GM18519 (cell line): ENCODE results near the gene ANKRD16.

Source experiments
- ATAC-seq: cut with Tn5 transposase; IDR thresholded peaks from one replicate; pipeline ENCODE4 v1.9.1; 2021; ENCODE audit warnings: mild to moderate bottlenecking, moderate library complexity; ENCODE audit not compliant: unreplicated experiment, low FRiP score

The ANKRD16 gene

DNA sequence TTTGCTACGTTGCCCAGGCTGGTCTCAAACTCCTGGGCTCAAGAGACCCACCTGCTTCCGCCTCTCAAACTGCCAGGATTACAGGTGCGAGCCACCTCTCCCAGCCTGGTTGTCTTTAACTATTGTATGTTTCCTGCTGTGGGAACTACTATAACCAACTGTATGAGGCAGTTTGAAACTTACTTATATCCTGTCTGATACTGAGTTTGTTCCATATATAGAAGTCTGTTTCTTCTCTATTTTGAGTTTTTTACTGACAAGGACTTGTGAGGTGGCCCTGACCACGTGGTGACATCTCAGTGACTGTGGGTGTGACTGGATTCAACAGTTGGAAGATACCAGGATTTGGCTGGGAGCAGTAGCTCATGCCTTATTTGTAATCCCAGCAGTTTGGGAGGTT lies 14.5 kb upstream of the ANKRD16 start:
- peak; percentile 96 for ATAC-seq

DNA sequence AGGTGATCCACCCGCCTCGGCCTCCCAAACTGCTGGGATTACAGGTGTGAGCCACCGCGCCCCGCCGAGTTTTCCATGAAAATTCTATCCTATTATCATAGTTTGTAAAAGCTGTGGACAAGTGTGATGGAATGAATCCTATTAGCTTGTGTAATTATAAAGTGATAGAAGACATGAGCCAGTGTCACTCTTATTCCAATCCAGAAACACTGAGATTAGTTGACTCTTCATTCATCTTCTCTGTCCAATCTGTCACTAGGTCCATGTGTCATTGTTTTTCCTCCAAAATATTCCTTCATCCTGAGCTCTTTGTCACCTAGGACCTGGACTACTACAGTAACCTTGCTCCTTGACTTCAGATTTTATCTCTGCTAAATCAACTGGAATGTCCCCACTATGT lies 13.9 kb upstream of the ANKRD16 start:
- ATAC-seq = no peak

DNA sequence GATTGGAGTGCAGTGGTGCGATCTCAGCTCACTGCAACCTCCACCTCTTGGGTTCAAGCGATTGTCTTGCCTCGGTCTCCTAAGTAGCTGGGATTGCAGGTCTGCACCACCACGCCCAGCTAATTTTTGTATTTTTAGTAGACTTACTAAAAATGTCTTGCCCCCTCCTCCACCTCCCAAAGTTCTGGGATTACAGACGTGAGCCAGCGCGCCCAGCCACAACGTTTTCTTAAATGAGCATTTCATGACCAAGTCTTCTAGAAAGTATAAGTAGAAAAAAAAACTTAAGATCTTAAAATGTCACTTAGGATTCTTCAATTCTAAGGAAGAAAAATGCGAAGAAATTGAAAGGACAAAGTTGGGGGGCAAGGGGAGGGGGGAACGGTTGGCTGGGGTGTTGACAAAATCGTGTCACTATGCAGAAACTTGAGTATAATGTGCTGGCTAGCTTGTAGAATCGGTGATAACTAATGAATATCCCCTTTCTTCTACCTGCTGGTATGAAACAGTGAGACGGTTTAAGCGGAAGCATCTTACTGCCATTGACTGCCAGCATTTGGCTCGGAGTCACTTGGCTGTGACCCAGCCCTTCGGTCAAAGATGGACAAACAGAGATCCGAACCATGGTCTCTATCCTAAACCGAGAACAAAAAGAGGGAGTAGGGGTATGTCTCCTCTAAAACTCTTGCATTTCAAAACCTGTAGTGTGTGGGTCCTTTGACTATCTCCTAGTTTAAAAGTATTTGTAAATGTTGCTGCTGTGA lies 13.0 kb upstream of the ANKRD16 start:
- no peak for ATAC-seq

DNA sequence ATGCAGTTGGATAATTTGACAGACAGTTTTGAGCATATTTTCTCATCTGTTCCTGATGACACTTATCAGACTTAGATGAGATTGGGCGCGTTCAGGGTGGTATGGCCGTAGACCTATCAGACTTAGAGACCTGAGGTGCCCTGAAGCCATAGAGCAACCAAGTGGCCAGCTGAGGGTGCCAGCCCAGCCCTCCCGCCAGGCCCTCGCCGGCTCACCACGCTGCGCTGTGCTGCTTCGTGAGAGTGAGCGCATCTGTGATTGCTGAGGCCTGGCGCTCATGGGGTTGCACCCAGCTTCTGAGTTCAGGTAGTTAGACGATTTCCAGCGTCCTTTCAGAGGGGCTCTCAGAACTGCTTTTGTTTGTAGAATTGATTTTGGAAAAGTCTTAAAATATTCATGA lies 10.6 kb upstream of the ANKRD16 start:
- no peak for ATAC-seq

DNA sequence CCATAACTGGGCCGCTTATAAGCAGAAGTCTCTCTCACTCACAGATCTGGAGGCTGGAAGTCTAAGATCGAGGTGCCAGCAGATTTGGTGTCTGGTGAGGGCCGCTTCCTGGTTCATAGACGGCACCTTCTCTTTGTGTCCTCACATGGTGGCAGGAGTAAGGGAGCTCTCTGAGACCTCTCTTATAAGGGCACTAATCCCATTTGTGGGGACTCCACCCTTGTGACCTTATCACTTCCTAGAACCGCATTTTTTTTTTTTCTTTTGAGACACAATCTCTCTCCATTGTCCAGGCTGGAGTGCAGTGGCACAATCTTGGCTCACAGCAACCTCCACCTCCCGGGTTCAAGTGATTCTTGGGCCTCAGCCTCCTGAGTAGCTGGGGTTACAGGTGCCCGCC lies 8.5 kb upstream of the ANKRD16 start:
- ATAC-seq = no peak

DNA sequence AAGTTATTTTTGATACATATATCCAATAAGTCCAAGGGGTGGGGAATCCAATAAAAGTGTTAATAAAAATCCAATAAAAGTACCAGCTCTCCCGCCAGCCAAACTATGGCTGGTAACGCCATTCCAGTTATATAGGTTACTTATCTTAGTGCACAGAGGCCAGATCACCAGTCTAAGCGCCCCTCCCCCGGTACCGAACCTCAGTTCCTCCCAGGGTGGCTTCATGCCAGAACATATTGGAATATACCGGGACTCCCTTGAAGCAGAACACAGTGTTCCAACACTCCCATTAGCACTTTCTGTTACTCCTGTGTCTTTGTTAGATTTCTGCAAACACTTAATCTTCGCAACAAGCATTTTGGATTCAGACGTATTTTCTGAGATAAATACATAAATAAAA lies 7.8 kb upstream of the ANKRD16 start:
- ATAC-seq = no peak

DNA sequence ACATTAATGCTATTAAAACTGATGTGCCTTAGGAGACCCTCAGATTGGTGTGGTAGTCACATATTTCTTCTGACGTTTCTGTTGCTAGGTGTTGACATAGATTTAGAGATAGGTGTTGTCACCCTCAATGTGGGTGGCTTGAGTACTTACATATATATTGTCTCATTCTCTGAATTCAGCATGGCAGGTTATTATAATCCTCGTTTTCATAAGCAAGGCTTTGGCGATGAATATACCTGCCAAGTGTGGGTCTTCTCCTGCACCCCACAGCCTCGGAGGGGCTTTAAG lies 7.3 kb upstream of the ANKRD16 start:
- no peak for ATAC-seq

DNA sequence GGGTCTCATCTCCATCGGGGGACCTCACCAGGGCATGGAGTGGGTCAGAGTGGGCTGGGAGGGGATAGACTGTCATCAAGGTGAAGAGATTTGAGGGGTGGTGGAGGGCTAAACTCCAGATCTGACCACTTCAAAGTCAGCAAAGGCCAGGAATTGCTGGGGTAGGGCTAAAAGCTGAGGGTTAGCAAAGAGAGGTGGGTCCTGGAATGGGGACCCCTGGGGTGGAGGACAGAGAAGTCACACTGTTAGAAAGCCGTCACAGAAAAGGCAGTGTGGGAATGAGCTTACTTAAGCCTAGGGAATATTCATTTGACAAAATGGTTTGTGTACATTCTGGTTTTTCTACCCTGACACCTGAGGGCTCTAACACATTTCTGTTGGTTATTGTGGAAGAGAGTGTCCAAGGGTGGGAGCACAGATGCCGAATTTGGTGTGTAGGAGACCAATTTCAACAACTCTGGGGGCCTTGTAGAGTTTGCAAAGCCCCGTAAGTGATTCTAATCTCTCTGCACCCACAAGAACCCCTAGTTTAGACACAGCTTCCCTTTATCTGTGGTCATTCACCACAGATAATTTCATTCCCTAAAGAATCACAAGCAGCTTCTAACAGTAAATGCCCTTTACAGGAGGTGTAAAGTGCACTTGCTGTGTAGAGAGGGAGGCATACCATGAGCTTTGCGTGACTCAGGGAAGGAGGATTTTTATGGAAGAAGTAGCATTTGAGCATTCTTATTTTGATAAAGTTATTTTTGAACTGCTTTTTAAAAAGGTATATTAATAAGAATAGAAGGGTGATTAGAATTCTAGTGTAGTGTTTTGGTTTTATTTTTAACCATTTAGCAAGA lies 6.7 kb upstream of the ANKRD16 start:
- ATAC-seq = no peak

DNA sequence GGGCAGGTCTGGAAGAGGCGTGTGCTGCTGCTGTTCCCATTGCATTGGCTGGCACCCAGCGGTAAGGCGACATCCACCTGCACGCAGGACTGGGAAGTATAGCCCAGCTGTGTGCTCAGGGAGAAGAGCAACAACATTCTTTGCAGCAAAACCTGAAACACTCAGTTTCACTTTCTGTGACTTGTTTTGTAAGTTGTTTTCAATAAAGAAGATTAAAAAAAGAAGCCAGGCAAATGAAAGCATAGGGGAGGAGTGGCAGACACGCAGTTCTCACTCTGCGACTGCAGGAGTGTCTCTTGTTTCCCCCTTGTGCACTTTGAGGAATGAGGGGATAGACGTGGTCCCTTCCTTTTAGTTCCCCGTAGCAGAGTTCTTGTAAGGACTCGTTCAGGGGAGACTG lies 6.1 kb upstream of the ANKRD16 start:
- ATAC-seq = no peak

DNA sequence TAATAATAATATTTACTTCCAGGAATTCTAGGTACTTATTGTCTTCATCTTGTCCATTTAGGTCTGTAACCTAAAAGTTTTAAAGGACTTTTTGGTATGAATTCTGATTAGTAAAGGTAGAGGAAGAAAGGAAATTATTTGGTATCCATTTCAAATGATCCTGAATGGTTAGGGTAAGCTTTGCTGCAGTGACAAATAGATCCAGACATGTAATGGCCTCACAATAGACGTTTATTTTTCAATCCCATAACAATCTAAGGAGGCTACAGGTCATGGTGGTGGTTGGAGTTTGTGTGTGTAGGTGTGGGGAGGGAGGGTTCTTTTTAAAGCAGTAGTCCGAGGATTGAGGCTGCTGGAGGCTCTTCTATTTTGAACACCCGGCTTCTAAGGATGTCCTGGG lies 5.7 kb upstream of the ANKRD16 start:
- ATAC-seq = no peak

DNA sequence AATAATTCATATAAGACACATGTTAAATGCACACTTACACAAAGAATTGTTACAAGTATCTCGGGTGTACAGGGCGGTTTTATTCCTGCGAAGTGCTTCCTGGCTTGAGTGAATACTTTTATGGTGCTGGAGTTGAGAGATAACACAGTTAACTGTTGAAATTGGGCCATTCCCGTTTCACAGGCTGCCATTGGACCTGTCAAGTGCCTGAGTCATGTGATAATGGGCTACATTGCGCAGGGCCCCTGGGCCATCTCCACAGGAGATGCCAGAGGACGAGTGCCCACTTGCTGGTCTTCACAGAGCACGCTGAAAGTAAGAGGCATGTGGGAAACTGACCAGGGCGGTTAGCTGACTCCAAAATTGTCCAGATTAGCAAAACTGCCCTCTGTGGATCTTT lies 5.2 kb upstream of the ANKRD16 start:
- no peak for ATAC-seq

DNA sequence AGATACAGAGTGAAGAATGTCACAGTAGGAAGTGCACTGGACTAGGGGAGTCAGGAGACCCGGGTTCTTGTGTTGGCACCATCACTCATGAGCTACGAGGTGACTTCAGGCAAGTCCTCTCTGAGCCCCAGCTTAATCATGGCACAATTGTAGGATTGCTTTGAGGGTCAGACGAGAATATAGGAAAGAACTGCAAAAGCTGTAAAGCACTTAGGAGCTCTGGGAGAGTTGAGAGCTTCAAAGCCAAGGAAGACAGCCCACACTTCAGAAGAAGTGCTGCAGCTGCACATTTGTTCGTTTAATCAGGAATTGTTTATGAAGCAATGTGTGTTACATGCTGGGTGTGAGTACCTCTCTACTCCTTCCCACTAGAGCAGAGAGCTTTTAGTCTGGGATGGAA lies 4.7 kb upstream of the ANKRD16 start:
- no peak for ATAC-seq

DNA sequence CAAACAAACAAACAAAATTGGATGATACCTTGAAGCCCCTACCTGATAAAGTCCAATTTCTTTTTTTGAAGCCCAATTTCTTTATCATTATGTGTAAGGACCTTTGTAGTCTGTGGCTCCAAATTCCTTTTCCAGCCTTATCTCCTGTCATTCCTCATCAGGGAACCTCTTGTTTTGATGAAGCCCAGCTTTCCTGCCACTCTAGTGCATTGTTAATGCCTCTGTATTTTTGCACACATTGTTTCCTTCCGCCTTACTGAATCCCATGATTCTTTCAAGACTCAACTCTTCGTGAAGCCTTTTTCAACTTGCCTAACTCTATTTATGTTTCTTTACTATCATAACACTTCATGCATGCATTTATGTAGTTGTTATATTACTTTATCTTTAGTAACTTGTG lies 3.6 kb upstream of the ANKRD16 start:
- ATAC-seq = no peak

DNA sequence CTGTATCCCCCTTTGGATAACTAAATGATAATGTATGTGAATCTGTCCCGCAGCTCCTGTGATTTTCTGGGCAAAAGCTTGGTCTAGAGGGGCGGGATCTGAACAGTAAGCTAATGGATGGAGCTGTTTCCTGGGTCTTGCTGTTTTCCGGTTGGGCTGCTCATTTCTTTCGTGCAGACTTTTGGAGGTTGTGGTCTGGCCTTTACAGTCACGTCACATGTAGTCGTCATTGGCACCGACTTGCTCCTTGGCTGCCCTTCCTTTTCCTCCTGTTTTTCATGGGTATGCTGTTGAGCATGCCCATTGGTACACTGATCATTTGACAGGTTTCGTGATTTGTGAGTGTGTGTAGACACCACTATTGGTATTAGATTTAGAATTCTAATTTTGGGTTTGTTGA lies 2.3 kb upstream of the ANKRD16 start:
- ATAC-seq = no peak

DNA sequence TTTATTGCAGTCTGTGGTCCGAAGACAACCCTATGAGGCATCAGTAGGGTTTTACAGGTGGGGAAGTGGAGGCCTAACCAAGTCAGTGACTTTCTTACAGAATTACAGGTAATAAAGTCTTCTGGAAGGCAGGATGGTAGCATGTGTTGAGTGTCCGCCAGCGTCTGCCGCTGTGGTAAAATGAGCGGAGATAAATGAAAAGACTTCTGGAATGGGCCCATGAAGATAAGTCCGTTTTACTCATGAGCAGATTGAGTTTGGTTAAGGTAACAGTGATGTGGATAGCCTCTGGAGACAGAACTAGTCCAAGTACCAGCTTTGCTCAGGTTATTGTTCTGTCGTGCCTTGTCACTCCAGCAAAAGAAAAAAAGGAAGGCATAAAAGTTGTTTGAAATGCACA lies 1.3 kb upstream of the ANKRD16 start:
- no peak for ATAC-seq

DNA sequence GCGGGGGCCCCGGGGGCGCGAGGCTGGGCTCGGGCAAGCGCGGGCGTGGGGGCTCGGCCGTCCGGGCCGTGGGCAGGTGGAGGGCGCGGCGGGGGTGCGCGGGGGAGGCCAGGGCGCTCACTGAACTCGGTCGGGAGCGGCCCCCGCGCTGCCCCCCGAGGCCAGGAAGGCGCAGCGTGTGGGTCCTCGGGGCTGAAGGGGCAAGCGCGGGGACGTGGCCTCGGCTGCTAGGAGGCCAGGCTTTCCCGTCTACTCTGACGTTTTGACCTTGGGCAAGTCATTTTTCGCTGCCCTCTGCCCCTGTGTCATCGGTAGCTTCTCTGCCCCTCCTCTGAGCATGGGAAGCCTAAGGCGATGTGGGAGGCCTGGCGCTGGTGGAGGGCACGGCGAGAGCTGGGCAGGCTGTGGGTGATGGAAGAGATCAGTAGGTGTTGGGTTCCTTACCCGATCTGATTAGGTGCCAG lies 791 bp upstream of the ANKRD16 start:
- ATAC-seq = no peak

DNA sequence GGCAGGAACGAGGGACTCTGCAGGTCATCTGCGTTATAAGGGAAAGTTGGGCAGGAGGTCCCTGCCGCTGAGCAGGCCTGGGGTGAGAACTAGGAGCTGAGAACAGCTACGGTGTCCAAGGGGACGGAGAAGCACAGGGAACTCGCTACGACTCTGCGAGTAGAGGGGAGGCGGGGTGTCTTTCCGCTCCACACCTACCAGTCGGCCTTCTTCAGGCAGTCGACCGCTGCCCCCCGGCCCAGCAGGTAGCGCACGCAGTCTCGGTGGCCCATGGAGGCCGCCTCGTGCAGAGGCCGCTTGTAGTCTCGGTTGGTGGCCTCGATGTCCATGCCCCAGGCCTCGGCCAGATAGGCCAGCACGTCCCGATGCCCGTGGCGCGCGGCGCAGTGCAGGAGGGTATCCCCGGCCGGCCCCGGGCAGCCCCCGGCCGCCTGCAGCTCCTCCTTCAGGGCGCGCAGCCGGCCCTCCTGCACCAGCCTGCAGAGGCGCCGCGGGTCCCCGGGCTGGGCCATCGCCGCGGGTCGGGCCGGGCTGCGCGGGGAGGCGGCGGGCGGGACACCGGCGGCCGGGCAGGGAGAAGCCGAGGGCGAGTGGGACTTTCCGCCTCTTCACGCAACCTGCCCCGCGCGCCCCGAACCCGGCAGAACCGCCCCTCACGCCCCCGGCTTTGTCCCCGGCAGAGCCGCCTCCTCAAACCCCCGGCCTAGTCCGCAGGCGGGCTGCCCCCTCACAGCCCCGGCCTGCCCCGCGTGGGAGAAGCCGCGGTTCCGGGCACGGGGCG lies 660 bp downstream of the ANKRD16 start:
- ATAC-seq = no peak

DNA sequence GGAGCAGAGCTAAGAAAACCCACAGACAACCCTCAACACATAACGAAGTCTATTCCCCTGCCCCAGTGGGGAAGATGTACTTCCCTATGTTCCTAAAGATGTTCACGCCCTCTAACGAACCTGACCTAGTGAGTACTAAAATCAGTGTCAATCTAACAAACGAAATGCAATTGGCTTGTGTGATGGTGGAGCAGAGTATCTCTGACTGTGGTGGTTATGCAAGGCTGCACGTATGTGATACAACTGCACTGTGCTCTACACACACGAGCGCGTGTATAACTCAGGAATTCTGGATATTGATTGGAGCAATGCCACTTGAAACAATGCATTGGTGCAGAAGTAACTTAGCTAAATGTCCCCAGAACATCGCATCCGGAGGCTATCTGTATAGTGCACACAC lies 1.3 kb downstream of the ANKRD16 start:
- no peak for ATAC-seq

DNA sequence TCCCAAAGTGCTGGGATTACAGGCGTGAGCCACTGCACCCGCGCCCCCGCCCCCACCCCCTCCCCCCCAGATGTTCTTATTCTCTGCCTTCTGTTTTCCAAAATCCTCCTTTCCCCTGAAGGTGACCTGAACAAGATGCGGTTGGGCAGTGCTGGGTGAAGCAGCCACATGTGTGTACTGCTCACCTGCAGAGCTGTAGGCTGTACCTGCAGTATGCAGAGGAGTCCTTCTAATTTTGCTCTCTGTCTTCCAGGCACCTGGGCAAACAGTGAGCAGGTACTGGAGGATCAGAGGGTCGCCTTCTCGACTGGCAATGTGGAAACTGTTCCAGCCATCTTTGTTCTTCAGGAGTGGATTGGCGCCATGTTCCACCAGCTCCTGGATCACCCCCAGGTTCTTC lies 2.1 kb downstream of the ANKRD16 start:
- ATAC-seq = no peak

DNA sequence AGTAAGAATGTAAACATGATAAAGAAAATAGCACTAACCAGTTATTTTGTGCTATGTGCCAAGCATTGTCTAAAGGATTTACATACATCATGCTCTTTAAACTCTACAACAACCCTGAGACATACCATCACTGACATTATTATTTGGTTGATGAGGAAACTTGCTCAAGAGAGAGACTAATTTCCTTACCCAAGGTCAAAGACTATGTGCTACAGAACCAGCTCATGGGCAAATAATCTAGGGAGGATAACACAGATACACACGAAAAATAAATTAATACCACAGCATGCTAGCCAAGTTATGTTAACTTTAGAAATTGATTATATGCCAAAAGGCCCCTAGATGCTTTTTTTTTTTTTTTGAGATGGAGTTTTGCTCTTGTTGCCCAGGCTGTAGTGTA lies 2.7 kb downstream of the ANKRD16 start:
- ATAC-seq = no peak

DNA sequence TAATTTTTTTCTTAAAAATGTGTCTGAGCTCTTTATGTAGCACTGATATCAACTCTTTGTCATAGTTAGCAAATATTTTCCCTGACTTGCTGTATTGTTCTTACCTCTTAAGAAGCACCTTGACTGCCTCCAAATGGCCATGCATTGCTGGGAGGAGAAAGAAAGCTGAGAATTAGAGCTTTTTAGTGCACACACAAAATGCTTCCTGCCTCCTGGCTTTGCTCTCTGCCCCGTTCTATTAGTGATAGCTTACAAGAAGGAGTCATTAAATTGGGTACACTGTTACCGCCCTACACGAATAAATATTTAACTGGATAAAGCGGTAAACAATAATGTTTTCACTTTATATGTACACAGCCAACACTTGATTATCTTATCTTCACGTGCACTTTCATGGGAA lies 4.1 kb downstream of the ANKRD16 start:
- no peak for ATAC-seq
